Measurements from ENCODE around the gene ABLIM1.

Gene ABLIM1

DNA sequence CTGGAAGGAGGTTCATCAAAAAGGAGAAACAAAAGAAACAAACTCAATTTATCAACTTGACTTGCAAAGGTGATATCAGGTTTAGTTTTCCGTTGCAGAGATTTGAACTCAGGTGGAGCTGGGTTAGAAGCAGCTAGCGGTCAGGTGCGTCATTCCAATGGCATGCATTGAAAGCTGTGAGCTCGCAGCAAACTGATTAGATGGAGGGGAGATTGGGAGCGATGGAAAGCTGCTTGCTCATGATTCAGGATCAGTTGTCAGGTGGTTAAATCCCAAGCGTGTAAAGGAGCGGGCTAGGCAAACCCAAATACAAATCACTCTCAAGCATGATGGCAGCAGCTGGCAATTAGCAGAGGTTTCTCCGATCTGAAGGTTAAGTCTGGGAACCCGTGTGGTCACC, 204.5 kb downstream of the ABLIM1 start:
- H3K27ac ChIP-seq (ENCODE audit: extremely low read depth, low read depth, low read length), result no peak overlapping the region
- ChIA-PET POLR2A (no interaction called here), CTCF (interaction anchor here (0.5 to 2.4 kb wide), 4 partner anchors 12 to 377 kb away, joined by 3 to 8 read pairs (median 4); no protein-coding TSS in a partner anchor)
- no peaks in the 10 kb centered on the region for H3K4me1 ChIP-seq (ENCODE audit: control insufficient read depth, insufficient read depth, low read length)
- H3K4me3 ChIP-seq (ENCODE audit: low read depth, low read length), result no peak overlapping the region
- H3K36me3 ChIP-seq (ENCODE audit: control insufficient read depth in 2 of 2, insufficient read depth in 1 of 2, low read length in 2 of 2), result no peaks in the 10 kb centered on the region; a peak in 1 of 3 replicates
- no peaks in the 10 kb centered on the region for H3K9me3 ChIP-seq (ENCODE audit: control insufficient read depth, insufficient read depth, low read depth, low read length)
- no peak for TF ChIP-seq GLIS2 (tag by site-specific recombination; IDR thresholded peaks at IDR 0.05)
- no peak for TF ChIP-seq ZNF132 (tag by site-specific recombination; IDR thresholded peaks at IDR 0.05; ENCODE audit: borderline replicate concordance)
- TF ChIP-seq ZNF621 (tag by site-specific recombination; IDR thresholded peaks at IDR 0.05), result no peak
- TF ChIP-seq, protein P1, sequence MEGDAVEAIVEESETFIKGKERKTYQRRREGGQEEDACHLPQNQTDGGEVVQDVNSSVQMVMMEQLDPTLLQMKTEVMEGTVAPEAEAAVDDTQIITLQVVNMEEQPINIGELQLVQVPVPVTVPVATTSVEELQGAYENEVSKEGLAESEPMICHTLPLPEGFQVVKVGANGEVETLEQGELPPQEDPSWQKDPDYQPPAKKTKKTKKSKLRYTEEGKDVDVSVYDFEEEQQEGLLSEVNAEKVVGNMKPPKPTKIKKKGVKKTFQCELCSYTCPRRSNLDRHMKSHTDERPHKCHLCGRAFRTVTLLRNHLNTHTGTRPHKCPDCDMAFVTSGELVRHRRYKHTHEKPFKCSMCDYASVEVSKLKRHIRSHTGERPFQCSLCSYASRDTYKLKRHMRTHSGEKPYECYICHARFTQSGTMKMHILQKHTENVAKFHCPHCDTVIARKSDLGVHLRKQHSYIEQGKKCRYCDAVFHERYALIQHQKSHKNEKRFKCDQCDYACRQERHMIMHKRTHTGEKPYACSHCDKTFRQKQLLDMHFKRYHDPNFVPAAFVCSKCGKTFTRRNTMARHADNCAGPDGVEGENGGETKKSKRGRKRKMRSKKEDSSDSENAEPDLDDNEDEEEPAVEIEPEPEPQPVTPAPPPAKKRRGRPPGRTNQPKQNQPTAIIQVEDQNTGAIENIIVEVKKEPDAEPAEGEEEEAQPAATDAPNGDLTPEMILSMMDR (tag by site-specific recombination; IDR thresholded peaks at IDR 0.05), result no peak
- no peak for TF ChIP-seq ZNF174 (tag by site-specific recombination; IDR thresholded peaks at IDR 0.05)
- no peak for TF ChIP-seq ZSCAN23 (tag by site-specific recombination; IDR thresholded peaks at IDR 0.05)
- TF ChIP-seq ZNF146 (tag by site-specific recombination; IDR thresholded peaks at IDR 0.05), result no peak
- TF ChIP-seq, protein P2, sequence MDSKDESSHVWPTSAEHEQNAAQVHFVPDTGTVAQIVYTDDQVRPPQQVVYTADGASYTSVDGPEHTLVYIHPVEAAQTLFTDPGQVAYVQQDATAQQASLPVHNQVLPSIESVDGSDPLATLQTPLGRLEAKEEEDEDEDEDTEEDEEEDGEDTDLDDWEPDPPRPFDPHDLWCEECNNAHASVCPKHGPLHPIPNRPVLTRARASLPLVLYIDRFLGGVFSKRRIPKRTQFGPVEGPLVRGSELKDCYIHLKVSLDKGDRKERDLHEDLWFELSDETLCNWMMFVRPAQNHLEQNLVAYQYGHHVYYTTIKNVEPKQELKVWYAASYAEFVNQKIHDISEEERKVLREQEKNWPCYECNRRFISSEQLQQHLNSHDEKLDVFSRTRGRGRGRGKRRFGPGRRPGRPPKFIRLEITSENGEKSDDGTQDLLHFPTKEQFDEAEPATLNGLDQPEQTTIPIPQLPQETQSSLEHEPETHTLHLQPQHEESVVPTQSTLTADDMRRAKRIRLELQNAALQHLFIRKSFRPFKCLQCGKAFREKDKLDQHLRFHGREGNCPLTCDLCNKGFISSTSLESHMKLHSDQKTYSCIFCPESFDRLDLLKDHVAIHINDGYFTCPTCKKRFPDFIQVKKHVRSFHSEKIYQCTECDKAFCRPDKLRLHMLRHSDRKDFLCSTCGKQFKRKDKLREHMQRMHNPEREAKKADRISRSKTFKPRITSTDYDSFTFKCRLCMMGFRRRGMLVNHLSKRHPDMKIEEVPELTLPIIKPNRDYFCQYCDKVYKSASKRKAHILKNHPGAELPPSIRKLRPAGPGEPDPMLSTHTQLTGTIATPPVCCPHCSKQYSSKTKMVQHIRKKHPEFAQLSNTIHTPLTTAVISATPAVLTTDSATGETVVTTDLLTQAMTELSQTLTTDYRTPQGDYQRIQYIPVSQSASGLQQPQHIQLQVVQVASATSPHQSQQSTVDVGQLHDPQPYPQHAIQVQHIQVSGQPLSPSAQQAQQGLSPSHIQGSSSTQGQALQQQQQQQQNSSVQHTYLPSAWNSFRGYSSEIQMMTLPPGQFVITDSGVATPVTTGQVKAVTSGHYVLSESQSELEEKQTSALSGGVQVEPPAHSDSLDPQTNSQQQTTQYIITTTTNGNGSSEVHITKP (tag by site-specific recombination; IDR thresholded peaks at IDR 0.05), result no peak
- TF ChIP-seq ZNF707 (tag by site-specific recombination; IDR thresholded peaks at IDR 0.05), result no peak
- TF ChIP-seq ZXDB (tag by site-specific recombination; IDR thresholded peaks at IDR 0.05), result no peak
- TF ChIP-seq ZNF223 (tag by site-specific recombination; IDR thresholded peaks at IDR 0.05), result no peak
- TF ChIP-seq BCL11B (tag by site-specific recombination; IDR thresholded peaks at IDR 0.05; ENCODE audit: low read depth), result no peak
- no peak for TF ChIP-seq MYNN (tag by site-specific recombination; IDR thresholded peaks at IDR 0.05; ENCODE audit: borderline replicate concordance)
- no peak for TF ChIP-seq ZNF664 (tag by site-specific recombination; IDR thresholded peaks at IDR 0.05)

DNA sequence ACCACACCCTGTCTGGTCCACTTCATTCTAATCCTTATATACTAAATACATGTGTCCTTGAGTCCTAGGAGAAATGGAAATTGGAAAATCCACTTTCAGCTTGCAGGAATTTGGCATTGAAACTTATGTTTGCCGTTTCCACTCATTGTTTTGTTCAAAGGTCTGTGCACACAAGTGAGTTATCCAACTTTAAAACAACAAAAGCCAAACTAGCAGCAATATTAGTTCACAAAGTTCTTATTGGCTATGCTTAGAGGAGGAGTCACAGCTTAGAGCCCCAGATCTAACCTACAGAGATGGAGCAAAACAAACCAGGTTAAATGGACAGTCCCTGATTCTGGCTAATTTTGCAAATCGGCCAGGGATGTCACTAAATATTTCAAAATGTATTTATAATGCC, 209.2 kb downstream of the ABLIM1 start:
- H3K9me3 ChIP-seq (ENCODE audit: control insufficient read depth, insufficient read depth, low read depth, low read length), result no peaks in the 10 kb centered on the region
- ChIA-PET POLR2A (no interaction called here), CTCF (interaction anchor here (0.6 to 3.5 kb wide), 4 partner anchors 10 to 145 kb away, joined by 3 to 20 read pairs (median 8); no protein-coding TSS in a partner anchor)
- TF ChIP-seq ZNF132 (tag by site-specific recombination; IDR thresholded peaks at IDR 0.05; ENCODE audit: borderline replicate concordance) (no peak), KLF10 (tag by site-specific recombination; IDR thresholded peaks at IDR 0.05) (no peak), ZNF423 (tag by site-specific recombination; IDR thresholded peaks at IDR 0.05) (no peak), ZNF558 (tag by site-specific recombination; IDR thresholded peaks at IDR 0.05) (no peak), ZNF2 (tag by site-specific recombination; IDR thresholded peaks at IDR 0.05) (no peak), GFI1B (tag by site-specific recombination; IDR thresholded peaks at IDR 0.05) (no peak), ZNF311 (tag by site-specific recombination; IDR thresholded peaks at IDR 0.05; ENCODE audit: borderline replicate concordance) (no peak), ZNF391 (tag by site-specific recombination; IDR thresholded peaks at IDR 0.05; ENCODE audit: borderline replicate concordance, low read depth) (no peak), SP3 (tag by site-specific recombination; IDR thresholded peaks at IDR 0.05) (no peak), ZNF114 (tag by site-specific recombination; IDR thresholded peaks at IDR 0.05) (no peak)
- TF ChIP-seq, protein P3, sequence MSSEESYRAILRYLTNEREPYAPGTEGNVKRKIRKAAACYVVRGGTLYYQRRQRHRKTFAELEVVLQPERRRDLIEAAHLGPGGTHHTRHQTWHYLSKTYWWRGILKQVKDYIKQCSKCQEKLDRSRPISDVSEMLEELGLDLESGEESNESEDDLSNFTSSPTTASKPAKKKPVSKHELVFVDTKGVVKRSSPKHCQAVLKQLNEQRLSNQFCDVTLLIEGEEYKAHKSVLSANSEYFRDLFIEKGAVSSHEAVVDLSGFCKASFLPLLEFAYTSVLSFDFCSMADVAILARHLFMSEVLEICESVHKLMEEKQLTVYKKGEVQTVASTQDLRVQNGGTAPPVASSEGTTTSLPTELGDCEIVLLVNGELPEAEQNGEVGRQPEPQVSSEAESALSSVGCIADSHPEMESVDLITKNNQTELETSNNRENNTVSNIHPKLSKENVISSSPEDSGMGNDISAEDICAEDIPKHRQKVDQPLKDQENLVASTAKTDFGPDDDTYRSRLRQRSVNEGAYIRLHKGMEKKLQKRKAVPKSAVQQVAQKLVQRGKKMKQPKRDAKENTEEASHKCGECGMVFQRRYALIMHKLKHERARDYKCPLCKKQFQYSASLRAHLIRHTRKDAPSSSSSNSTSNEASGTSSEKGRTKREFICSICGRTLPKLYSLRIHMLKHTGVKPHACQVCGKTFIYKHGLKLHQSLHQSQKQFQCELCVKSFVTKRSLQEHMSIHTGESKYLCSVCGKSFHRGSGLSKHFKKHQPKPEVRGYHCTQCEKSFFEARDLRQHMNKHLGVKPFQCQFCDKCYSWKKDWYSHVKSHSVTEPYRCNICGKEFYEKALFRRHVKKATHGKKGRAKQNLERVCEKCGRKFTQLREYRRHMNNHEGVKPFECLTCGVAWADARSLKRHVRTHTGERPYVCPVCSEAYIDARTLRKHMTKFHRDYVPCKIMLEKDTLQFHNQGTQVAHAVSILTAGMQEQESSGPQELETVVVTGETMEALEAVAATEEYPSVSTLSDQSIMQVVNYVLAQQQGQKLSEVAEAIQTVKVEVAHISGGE (tag by site-specific recombination; conservative IDR thresholded peaks at IDR 0.05; ENCODE audit: low read depth), result no peak
- H3K4me1 ChIP-seq (ENCODE audit: control insufficient read depth, insufficient read depth, low read length), result no peaks in the 10 kb centered on the region
- H3K4me3 ChIP-seq (ENCODE audit: low read depth, low read length), result no peak overlapping the region
- H3K27ac ChIP-seq (ENCODE audit: extremely low read depth, low read depth, low read length), result no peak overlapping the region
- H3K36me3 ChIP-seq (ENCODE audit: control insufficient read depth in 2 of 2, insufficient read depth in 1 of 2, low read length in 2 of 2), result no peaks in the 10 kb centered on the region; a peak in 1 of 3 replicates
